SK-N-SH (cell line): ENCODE results near the gene MCTP1. TPM values are rescaled to one million over a fixed set of nuclear protein-coding genes. Genes with fewer than 3 reads are reported as not detected.

ENCODE experiments used
- CTCF ChIA-PET: fragments of 300-600, 350-600 bp; formaldehyde crosslinking; extraction: SDS; loops from one replicate; lab custom pipeline; 2021; lab: Yijun Ruan, JAX
- POLR2A ChIA-PET: fragments of 350-600 bp; sonication (Branson Sonifier 250); formaldehyde crosslinking; extraction: SDS; loops from one replicate; lab custom pipeline; 2020; ENCODE audit warnings: antibody characterized with exemption, inconsistent platforms; lab: Yijun Ruan, JAX
- DNase-seq: peaks from one replicate; pipeline ENCODE4 v3.0.0; 2012
- H2AFZ ChIP-seq: fragments of 200-600 bp; sonication (generic); 2 replicates; pipeline ENCODE4 v1.8.1; 2016; ENCODE audit warnings: antibody characterized with exemption, mild to moderate bottlenecking, low read depth
- H3F3A ChIP-seq: fragments of 200-600 bp; sonication (generic); replicated peaks from 2 replicates; pipeline ENCODE3; 2016; ENCODE audit warnings: antibody characterized with exemption, mild to moderate bottlenecking; ENCODE audit not compliant: insufficient read depth
- H3K27ac ChIP-seq, 2 experiments: fragments of 200-500 bp in 1 of 2; fragments of 200-600 bp in 1 of 2; sonication (Bioruptor generic) in 1 of 2; sonication (generic), shearing (Covaris generic) in 1 of 2; 2 replicates each; pipeline versions ENCODE4 v1.5.1 to v1.6.1; 2014 to 2016; ENCODE audit warnings: low read depth in 2 of 2, inconsistent platforms in 1 of 2, low read length in 1 of 2, mild to moderate bottlenecking in 1 of 2, mixed read lengths in 1 of 2
- H3K27me3 ChIP-seq: fragments of 200-600 bp; sonication (generic), shearing (Covaris generic); 2 replicates; pipeline ENCODE4 v1.6.1; 2016; ENCODE audit warnings: mixed run types; ENCODE audit not compliant: insufficient read depth
- H3K36me3 ChIP-seq, 2 experiments: fragments of 200-500 bp in 1 of 2; fragments of 200-600 bp in 1 of 2; sonication (Bioruptor generic) in 1 of 2; sonication (generic) in 1 of 2; replicated peaks in 1 of 2; 2 replicates each; pipeline versions ENCODE3 to v1.5.1; 2014 to 2016; ENCODE audit warnings: low read length in 1 of 2, mild to moderate bottlenecking in 1 of 2; ENCODE audit not compliant: insufficient read depth in 2 of 2, control insufficient read depth in 1 of 2
- H3K4me1 ChIP-seq, 2 experiments: fragments of 200-500 bp in 1 of 2; fragments of 200-600 bp in 1 of 2; sonication (Bioruptor generic) in 1 of 2; sonication (generic), shearing (Covaris generic) in 1 of 2; 2 replicates each; pipeline versions ENCODE4 v1.5.1 to v1.6.1; 2014 to 2016; ENCODE audit warnings: low read depth in 1 of 2, low read length in 1 of 2, mixed run types in 1 of 2; ENCODE audit not compliant: insufficient read depth in 2 of 2, control insufficient read depth in 1 of 2
- H3K4me2 ChIP-seq: fragments of 200-600 bp; sonication (generic), shearing (Covaris generic); 2 replicates; pipeline ENCODE4 v1.6.1; 2017; ENCODE audit warnings: mixed run types
- H3K4me3 ChIP-seq, 2 experiments: fragments of 200-500 bp in 1 of 2; fragments of 200-600 bp in 1 of 2; sonication (Bioruptor generic) in 1 of 2; sonication (generic), shearing (Covaris generic) in 1 of 2; 2 replicates each; pipeline versions ENCODE4 v1.5.1 to v1.8.1; 2014 to 2016; ENCODE audit warnings: low read depth in 2 of 2, inconsistent platforms in 1 of 2, low read length in 1 of 2, mild to moderate bottlenecking in 1 of 2, mixed read lengths in 1 of 2, moderate library complexity in 1 of 2
- H3K79me2 ChIP-seq: fragments of 200-600 bp; sonication (generic); 2 replicates; pipeline ENCODE4 v1.8.1; 2017; ENCODE audit warnings: mild to moderate bottlenecking; ENCODE audit not compliant: insufficient read depth
- H3K9ac ChIP-seq: fragments of 200-600 bp; sonication (generic); 2 replicates; pipeline ENCODE4 v1.6.1; 2017; ENCODE audit warnings: mixed run types
- H3K9me2 ChIP-seq: fragments of 200-600 bp; sonication (generic); 2 replicates; pipeline ENCODE4 v1.6.1; 2017; ENCODE audit warnings: mixed run types
- H3K9me3 ChIP-seq: fragments of 200-600 bp; sonication (generic); 2 replicates; pipeline ENCODE4 v1.6.1; 2017; ENCODE audit warnings: mixed run types, mild to moderate bottlenecking, moderate library complexity
- H4K20me1 ChIP-seq: fragments of 200-600 bp; sonication (generic); 2 replicates; pipeline ENCODE4 v1.6.1; 2017; ENCODE audit warnings: mild to moderate bottlenecking, mixed run types; ENCODE audit not compliant: insufficient read depth
- CTCF ChIP-seq: fragments of 200-600 bp; sonication (generic); IDR thresholded peaks from 2 replicates; pipeline ENCODE4 v1.6.1; 2017; ENCODE audit warnings: antibody characterized with exemption, mild to moderate bottlenecking, moderate library complexity
- EP300 ChIP-seq, 2 experiments: IDR thresholded peaks; 2 replicates each; pipeline versions ENCODE4 v1.4.0 to v1.6.1; 2012; ENCODE audit warnings: borderline replicate concordance in 1 of 2, low read depth in 1 of 2, low read length in 1 of 2
- EZH2phosphoT487 ChIP-seq: fragments of 200-600 bp; sonication (generic); IDR thresholded peaks from 2 replicates; pipeline ENCODE4 v1.6.1; 2017; ENCODE audit warnings: low read depth, mixed run types, mild to moderate bottlenecking, antibody characterized with exemption, moderate library complexity, borderline replicate concordance
- FOXM1 ChIP-seq: IDR thresholded peaks from 2 replicates; pipeline ENCODE4 v1.4.0; 2012; ENCODE audit warnings: low read depth, mild to moderate bottlenecking
- GATA2 ChIP-seq: sonication (generic); formaldehyde crosslinking; IDR thresholded peaks from 2 replicates; pipeline ENCODE4 v1.5.0; 2020; ENCODE audit warnings: mild to moderate bottlenecking, missing genetic modification reagents
- MEF2A ChIP-seq: IDR thresholded peaks from 2 replicates; pipeline ENCODE4 v1.4.0; 2012; ENCODE audit warnings: low read depth, borderline replicate concordance
- NFIC ChIP-seq: IDR thresholded peaks from 2 replicates; pipeline ENCODE4 v1.4.0; 2012; ENCODE audit warnings: borderline replicate concordance
- NRF1 ChIP-seq: IDR thresholded peaks from 2 replicates; pipeline ENCODE4 v1.6.1; 2012; ENCODE audit warnings: low read depth, mild to moderate bottlenecking, low read length
- PBX3 ChIP-seq: IDR thresholded peaks from 2 replicates; pipeline ENCODE4; 2012
- POLR2AphosphoS5 ChIP-seq: IDR thresholded peaks from 2 replicates; pipeline ENCODE4 v1.6.1; 2012; ENCODE audit warnings: low read depth, low read length
- RAD21 ChIP-seq: IDR thresholded peaks from 2 replicates; pipeline ENCODE4 v1.6.1; 2012; ENCODE audit warnings: mild to moderate bottlenecking, low read length
- SMC3 ChIP-seq: IDR thresholded peaks from 2 replicates; pipeline ENCODE4 v1.6.1; 2012; ENCODE audit warnings: low read depth, low read length, improper control_type of control experiment
- TAF1 ChIP-seq: IDR thresholded peaks from 2 replicates; pipeline ENCODE4 v1.6.1; 2012; ENCODE audit warnings: low read depth, mild to moderate bottlenecking, low read length, moderate library complexity, borderline replicate concordance
- USF2 ChIP-seq: fragments of 150-350 bp; IDR thresholded peaks from 2 replicates; pipeline ENCODE4 v1.6.1; 2017; ENCODE audit warnings: antibody characterized with exemption, low read length, low read depth, borderline replicate concordance
- YY1 ChIP-seq: IDR thresholded peaks from 2 replicates; pipeline ENCODE4 v1.4.0; 2012; ENCODE audit warnings: low read depth, mild to moderate bottlenecking
- WGBS: methylation state at CpG from one replicate; pipeline ENCODE4 v1.1.6; 2017; ENCODE audit warnings: low lambda C conversion rate; 5-methylcytosine and 5-hydroxymethylcytosine counted together
- polyA plus RNA-seq, 3 experiments: library from polyadenylated mRNA; depleted of rRNA; stranded (reverse); fragments of >200 nt; gene quantifications; 2 replicates each; pipeline ENCODE4 v1.2.3, GENCODE V29; 2012
- TF ChIP-seq, protein P1 (sequence below): IDR thresholded peaks from 2 replicates; pipeline ENCODE4 v1.4.0; 2012; ENCODE audit warnings: low read depth, borderline replicate concordance
- TF ChIP-seq, protein P2 (sequence below): IDR thresholded peaks from 2 replicates; pipeline ENCODE4 v1.4.0; 2012; ENCODE audit warnings: low read depth, borderline replicate concordance

The MCTP1 gene
- polyA plus RNA-seq, 1 of the 3 experiments (the other 2 are of a cell fraction), result 0.53 TPM

DNA sequence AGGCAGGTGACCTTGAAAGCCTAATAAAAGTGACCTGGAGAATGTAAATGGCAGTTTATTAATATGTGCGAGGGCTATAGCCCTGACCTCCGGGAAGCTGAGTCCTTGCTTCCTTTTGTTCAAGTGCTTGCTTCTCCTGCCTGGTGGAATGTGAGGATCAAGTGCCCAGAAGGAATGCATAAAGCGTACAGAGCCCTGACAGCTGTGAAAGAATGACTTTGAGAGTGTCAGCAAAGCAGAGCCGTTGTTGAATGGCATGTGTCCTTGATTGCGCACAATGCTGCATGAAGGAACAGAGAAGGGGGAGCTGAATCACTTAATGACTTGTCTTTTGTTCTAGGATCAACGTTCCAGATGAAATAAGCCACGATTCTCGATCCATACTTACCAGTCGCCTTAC is 533.4 kb downstream of the MCTP1 start (continued):
- TF ChIP-seq POLR2AphosphoS5 (no peak), GATA2 (CRISPR knock-in tag) (no peak), NRF1 (no peak)

- no peaks in the 10 kb centered on the region for H3K79me2 ChIP-seq
- H3K4me1 ChIP-seq, result no peaks in the 10 kb centered on the region
- no peaks in the 10 kb centered on the region for H4K20me1 ChIP-seq
- no peak overlapping the region for H3K9ac ChIP-seq
- H3K9me2 ChIP-seq, result no peaks in the 10 kb centered on the region
- H3K36me3 ChIP-seq, result no peaks in the 10 kb centered on the region
- TF ChIP-seq POLR2AphosphoS5 (no peak), SMC3 (no peak), YY1 (no peak), TAF1 (no peak), RAD21 (no peak), NRF1 (no peak), EZH2phosphoT487 (no peak)
- TF ChIP-seq, protein P1, sequence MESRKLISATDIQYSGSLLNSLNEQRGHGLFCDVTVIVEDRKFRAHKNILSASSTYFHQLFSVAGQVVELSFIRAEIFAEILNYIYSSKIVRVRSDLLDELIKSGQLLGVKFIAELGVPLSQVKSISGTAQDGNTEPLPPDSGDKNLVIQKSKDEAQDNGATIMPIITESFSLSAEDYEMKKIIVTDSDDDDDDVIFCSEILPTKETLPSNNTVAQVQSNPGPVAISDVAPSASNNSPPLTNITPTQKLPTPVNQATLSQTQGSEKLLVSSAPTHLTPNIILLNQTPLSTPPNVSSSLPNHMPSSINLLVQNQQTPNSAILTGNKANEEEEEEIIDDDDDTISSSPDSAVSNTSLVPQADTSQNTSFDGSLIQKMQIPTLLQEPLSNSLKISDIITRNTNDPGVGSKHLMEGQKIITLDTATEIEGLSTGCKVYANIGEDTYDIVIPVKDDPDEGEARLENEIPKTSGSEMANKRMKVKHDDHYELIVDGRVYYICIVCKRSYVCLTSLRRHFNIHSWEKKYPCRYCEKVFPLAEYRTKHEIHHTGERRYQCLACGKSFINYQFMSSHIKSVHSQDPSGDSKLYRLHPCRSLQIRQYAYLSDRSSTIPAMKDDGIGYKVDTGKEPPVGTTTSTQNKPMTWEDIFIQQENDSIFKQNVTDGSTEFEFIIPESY, result no peak
- DNase-seq, result no peak
- POLR2A ChIA-PET, result no interaction called here
- 74% methylated on average over 4 of the region's 4 CpGs for WGBS
- H3F3A ChIP-seq, result no peaks in the 10 kb centered on the region
- no peak overlapping the region for H3K4me2 ChIP-seq
- H3K4me3 ChIP-seq, result no peak overlapping the region
- H3K27me3 ChIP-seq, result no peaks in the 10 kb centered on the region
- H2AFZ ChIP-seq, result no peak overlapping the region
- no peaks in the 10 kb centered on the region for H3K9me3 ChIP-seq
- H3K27ac ChIP-seq, result no peak overlapping the region
- CTCF ChIA-PET, result no interaction called here
These were observed 534.2 kb downstream of the MCTP1 start for GRCh38 chr5:94750681-94751080.

GRCh38 chr5:94749042-94749441 is 535.9 kb downstream of the MCTP1 start:
- H3K36me3 ChIP-seq, result no peaks in the 10 kb centered on the region
- H3K27me3 ChIP-seq, result no peaks in the 10 kb centered on the region
- no peaks in the 10 kb centered on the region for H3K9me3 ChIP-seq
- no peak overlapping the region for H2AFZ ChIP-seq
- no peaks in the 10 kb centered on the region for H3F3A ChIP-seq
- no peak for TF ChIP-seq USF2
- TF ChIP-seq PBX3, result no peak
- TF ChIP-seq EP300 (IDR thresholded peaks at IDR 0.05; ENCODE audit: borderline replicate concordance in 1 of 2, low read depth in 1 of 2, low read length in 1 of 2), result no peak
- no peak for TF ChIP-seq GATA2 (CRISPR knock-in tag)
- TF ChIP-seq CTCF, result no peak
- TF ChIP-seq NFIC, result no peak
- TF ChIP-seq FOXM1, result no peak
- TF ChIP-seq, protein P2, sequence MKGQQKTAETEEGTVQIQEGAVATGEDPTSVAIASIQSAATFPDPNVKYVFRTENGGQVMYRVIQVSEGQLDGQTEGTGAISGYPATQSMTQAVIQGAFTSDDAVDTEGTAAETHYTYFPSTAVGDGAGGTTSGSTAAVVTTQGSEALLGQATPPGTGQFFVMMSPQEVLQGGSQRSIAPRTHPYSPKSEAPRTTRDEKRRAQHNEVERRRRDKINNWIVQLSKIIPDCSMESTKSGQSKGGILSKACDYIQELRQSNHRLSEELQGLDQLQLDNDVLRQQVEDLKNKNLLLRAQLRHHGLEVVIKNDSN, result no peak
- TF ChIP-seq MEF2A, result no peak
- TF ChIP-seq YY1, result no peak
- 85% methylated on average over 2 of the region's 2 CpGs for WGBS
- H3K4me2 ChIP-seq, result no peak overlapping the region
- CTCF ChIA-PET, result interaction anchor here (1.1 to 1.5 kb wide), 2 partner anchors 10 to 11 kb away, joined by 4 to 5 read pairs; no protein-coding TSS in a partner anchor
- H3K4me3 ChIP-seq, result no peak overlapping the region
- H3K9ac ChIP-seq, result no peak overlapping the region
- no peaks in the 10 kb centered on the region for H4K20me1 ChIP-seq
- no peaks in the 10 kb centered on the region for H3K9me2 ChIP-seq
- no peaks in the 10 kb centered on the region for H3K4me1 ChIP-seq
- POLR2A ChIA-PET, result no interaction called here
- H3K27ac ChIP-seq, result no peak overlapping the region
- H3K79me2 ChIP-seq, result no peaks in the 10 kb centered on the region
- no peak for DNase-seq
